Aorta (tissue), 5 donors: ENCODE measurements around the gene EPS15. TPM values are rescaled to one million over a fixed set of nuclear protein-coding genes. Genes with fewer than 3 reads are reported as not detected.
"Not testable (repeated sequence)": the region's sequence is repeated elsewhere in the genome, so short reads cannot be mapped to it uniquely, and the experiment has no call there.

ENCODE experiments used
- ATAC-seq: fragments of 200-7000 bp; cut with Tn5 transposase; one replicate; pipeline ENCODE4 v1.9.1; 2022; ENCODE audit warnings: moderate library complexity; ENCODE audit not compliant: low FRiP score
- DNase-seq, 2 donors: peaks; one replicate each; pipeline ENCODE4 v3.0.0-alpha.2; 2020
- H3K27ac ChIP-seq, 2 donors: one replicate each; pipeline ENCODE4 v1.5.1; 2013; ENCODE audit warnings: low read length in 2 of 2, mild to moderate bottlenecking in 2 of 2, moderate library complexity in 2 of 2, control low read depth in 1 of 2, inconsistent platforms in 1 of 2, low read depth in 1 of 2
- H3K27me3 ChIP-seq, 2 donors: one replicate each; pipeline ENCODE4 v1.6.1; 2013; ENCODE audit warnings: control low read depth in 1 of 2, low read length in 1 of 2, mild to moderate bottlenecking in 1 of 2, moderate library complexity in 1 of 2; ENCODE audit not compliant: insufficient read depth in 2 of 2, control insufficient read depth in 1 of 2
- H3K36me3 ChIP-seq, 2 donors: one replicate each; pipeline ENCODE4 v1.6.1; 2013; ENCODE audit warnings: control low read depth in 1 of 2, low read length in 1 of 2, mild to moderate bottlenecking in 1 of 2; ENCODE audit not compliant: insufficient read depth in 2 of 2, control insufficient read depth in 1 of 2
- H3K4me1 ChIP-seq, 2 donors: one replicate each; pipeline ENCODE4 v1.6.1; 2013; ENCODE audit warnings: low read length in 2 of 2, control low read depth in 1 of 2, mild to moderate bottlenecking in 1 of 2, moderate library complexity in 1 of 2; ENCODE audit not compliant: insufficient read depth in 2 of 2, control insufficient read depth in 1 of 2
- H3K4me3 ChIP-seq, 2 donors: one replicate each; pipeline ENCODE4 v1.5.1; 2013; ENCODE audit warnings: low read length in 2 of 2, control low read depth in 1 of 2, mild to moderate bottlenecking in 1 of 2
- H3K9me3 ChIP-seq: one replicate; pipeline ENCODE4 v1.6.1; 2013; ENCODE audit warnings: mild to moderate bottlenecking, low read length; ENCODE audit not compliant: control insufficient read depth
- WGBS, 2 donors: extraction: QIAGEN DNeasy Blood & Tissue Kit; methylation state at CpG; one replicate each; pipeline ENCODE4 v1.1.7; 2013; 5-methylcytosine and 5-hydroxymethylcytosine counted together
- intact Hi-C, 2 donors: fragments of 100-400 bp; cut with DNase I; formaldehyde crosslinking; loops; one replicate each; pipeline versions ENCODE4 v1.14.2 to v1.15.0; 2022
- polyA plus RNA-seq, 2 donors: library from polyadenylated mRNA; stranded (reverse); fragments of 200-250 nt; gene quantifications; one replicate each; pipeline ENCODE4 v1.2.3, GENCODE V29; 2013
- total RNA-seq, 2 donors: library from RNA; stranded (reverse); fragmentation: NEBNext Ultra II Directional; extraction: Animal tissue kit (Norgen Biotek cat#: 25700); gene quantifications; one replicate each; pipeline ENCODE4 v1.2.1, GENCODE V29; 2021
- donor health status: healthy with polysubstance abuse.
- donor health status: Bipolar disorder and iron deficiency.
- donor health status: DM: no; HTN: no; CAD: no.
- donor health status: DM: no; HTN: no; CAD: no.
- donor health status: DM: yes; HTN: yes; CAD: no.

Gene EPS15
- total and polyA plus RNA-seq, 4 donors, result 24.8 to 121 (median 69.9) TPM

DNA sequence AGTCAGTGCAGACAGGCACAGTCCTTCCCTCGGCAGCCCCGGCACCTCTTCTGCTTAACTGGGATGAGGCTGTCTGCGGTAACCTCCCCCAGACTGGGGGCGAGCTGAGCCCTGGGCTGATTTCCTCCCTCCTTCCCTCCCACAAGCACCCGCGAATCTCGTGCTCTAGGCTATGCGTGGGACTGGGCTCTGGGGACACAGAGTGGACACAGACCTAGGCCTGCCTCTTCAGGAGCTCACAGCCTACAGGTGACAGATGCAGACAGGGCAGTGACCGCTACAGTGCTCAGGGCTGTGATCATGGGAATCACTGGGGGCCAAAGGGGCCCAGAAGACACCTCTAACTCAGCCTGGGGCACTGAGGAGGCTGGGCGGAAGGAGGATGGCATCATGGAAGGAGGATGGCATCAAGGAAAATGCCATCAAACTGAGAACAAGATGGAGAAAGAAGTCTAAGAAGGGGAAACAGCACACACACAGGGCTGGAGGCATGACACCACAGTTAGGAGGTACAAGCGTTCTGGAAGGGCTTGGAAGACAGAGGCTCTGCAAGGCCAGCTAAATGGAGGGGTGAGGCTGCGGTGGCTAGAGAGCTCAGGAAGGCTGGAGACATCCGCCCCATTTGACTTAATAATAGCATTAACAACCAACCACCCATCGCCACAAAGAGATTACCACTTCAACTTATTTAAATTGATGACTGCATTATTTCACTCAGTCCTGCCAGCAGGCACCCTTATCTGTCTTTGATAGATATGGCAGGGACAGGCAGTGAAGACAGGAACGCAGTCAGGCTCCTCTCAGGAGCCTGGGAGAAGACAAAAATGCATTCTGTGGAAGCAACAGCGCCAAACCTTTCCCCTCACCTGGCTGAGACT, 192.9 kb downstream of the EPS15 start:
- intact Hi-C loops, result no loop called here
- DNase-seq (no peak), ATAC-seq (no peak)
- no peak overlapping the region for H3K4me3 ChIP-seq
- no peaks in the 10 kb centered on the region for H3K27me3 ChIP-seq
- no peak overlapping the region for H3K27ac ChIP-seq
- H3K4me1 ChIP-seq, result no peaks in the 10 kb centered on the region
- no peaks in the 10 kb centered on the region for H3K36me3 ChIP-seq
- no peaks in the 10 kb centered on the region for H3K9me3 ChIP-seq
- 91 to 94% methylated on average over 16 of the region's 16 CpGs for WGBS, 2 donors

DNA sequence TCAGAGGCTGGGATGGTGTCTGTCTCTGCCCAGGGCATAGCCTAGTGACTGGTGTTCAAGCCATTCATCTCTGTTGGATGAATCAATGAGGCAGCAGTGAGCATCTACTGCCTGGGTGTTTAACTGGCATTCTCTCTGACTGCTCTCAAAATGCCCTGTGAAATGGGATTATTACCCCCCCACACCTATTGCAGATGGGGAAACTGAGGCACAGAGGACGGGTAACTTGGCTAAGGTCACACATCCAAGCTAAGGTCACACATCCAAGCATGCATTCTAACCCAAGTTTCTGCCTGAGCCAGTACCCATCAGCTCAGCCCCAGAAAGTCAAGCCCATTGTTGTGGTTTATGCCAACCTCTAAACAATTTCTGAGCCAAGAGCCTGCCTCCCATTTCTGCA, 193.7 kb downstream of the EPS15 start:
- intact Hi-C loops, result no loop called here
- no peak overlapping the region for H3K4me3 ChIP-seq
- H3K9me3 ChIP-seq, result no peaks in the 10 kb centered on the region
- ATAC-seq, result no peak
- no peak overlapping the region for H3K27ac ChIP-seq
- no peak for DNase-seq
- H3K27me3 ChIP-seq, result no peaks in the 10 kb centered on the region
- 74 to 85% methylated on average over 1 of the region's 1 CpG for WGBS, 2 donors
- H3K36me3 ChIP-seq, result no peaks in the 10 kb centered on the region
- no peaks in the 10 kb centered on the region for H3K4me1 ChIP-seq

DNA sequence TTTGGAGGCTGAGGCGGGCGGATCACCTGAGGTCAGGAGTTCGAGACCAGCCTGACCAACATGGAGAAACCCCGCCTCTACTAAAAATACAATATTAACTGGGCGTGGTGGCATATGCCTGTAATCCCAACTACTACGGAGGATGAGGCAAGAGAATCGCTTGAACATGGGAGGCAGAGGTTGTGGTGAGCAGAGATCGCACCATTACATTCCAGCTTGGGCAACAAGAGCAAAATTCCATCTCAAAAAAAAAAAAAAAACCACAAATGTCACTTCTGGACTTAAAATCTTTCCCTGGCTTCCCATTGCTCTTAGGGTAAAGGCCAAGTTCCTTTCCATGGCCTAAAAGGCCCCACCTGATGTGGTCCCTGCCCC, 194.1 kb downstream of the EPS15 start:
- H3K36me3 ChIP-seq, ATAC-seq, intact Hi-C loops, DNase-seq, H3K27ac ChIP-seq, H3K9me3 ChIP-seq, H3K4me3 ChIP-seq, H3K4me1 ChIP-seq, H3K27me3 ChIP-seq: not testable (repeated sequence)
- WGBS, 2 donors, result 95 to 96% methylated on average over 8 of the region's 8 CpGs

DNA sequence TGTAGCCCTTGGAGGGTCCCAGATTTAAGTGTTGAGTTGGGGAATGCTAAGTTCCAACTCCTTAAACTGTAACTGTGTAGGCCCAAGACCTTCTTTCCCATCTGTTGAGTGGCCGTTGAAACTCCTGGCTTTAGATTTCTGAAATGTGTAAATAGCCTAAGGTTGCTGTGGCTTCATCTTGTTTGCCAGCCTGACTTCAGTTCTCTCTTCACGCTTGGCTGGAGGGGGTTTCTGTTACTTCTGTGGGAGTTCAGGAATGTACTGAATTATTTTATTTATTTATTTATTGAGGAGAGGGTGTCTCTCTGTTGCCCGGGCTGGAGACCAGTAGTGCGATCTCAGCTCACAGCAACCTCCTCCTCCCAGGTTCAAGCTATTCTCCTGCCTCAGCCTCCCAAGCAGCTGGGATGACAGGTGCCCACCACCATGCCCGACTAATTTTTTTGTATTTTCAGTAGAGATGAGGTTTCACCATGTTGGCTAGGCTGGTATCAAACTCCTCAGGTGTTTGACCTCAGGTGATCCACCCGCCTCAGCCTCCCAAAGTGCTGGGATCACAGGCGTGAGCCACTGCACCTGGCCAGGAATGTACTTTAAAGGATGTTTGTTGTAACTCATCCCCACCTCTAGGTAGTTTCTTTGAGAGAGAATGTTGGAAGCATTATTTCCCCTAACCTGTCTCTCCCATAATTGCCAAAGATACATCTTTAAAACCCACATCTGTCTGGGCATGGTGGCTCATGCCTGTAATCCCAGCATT, 194.6 kb downstream of the EPS15 start:
- Histone ChIP-seq H3K27me3 (no peaks in the 10 kb centered on the region), H3K4me3 (no peak overlapping the region), H3K36me3 (no peaks in the 10 kb centered on the region), H3K27ac (no peak overlapping the region), H3K4me1 (no peaks in the 10 kb centered on the region), H3K9me3 (no peaks in the 10 kb centered on the region)
- intact Hi-C loops, result no loop called here
- WGBS, 2 donors, result 92 to 94% methylated on average over 7 of the region's 7 CpGs
- ATAC-seq (no peak), DNase-seq (no peak)

DNA sequence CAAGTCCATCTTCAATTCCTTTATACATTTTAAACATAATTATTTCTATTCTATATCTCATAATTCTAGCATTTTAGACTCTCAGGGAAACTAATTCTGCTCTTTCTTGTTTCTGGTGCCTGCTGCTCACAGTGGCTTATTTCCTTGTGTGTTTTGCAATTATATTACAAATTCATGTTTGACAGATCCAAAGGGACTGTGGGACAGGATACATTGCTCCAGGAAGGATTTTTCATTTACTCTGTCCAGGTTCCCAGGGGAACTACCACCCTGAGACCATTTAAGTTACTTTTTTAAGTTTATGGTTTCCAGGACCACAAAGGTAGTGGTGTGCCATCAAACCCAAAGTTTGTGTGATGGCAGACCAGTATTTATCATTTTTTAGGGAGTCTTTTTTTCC, 195.3 kb downstream of the EPS15 start:
- H3K4me3 ChIP-seq, result no peak overlapping the region
- DNase-seq, result no peak

DNA sequence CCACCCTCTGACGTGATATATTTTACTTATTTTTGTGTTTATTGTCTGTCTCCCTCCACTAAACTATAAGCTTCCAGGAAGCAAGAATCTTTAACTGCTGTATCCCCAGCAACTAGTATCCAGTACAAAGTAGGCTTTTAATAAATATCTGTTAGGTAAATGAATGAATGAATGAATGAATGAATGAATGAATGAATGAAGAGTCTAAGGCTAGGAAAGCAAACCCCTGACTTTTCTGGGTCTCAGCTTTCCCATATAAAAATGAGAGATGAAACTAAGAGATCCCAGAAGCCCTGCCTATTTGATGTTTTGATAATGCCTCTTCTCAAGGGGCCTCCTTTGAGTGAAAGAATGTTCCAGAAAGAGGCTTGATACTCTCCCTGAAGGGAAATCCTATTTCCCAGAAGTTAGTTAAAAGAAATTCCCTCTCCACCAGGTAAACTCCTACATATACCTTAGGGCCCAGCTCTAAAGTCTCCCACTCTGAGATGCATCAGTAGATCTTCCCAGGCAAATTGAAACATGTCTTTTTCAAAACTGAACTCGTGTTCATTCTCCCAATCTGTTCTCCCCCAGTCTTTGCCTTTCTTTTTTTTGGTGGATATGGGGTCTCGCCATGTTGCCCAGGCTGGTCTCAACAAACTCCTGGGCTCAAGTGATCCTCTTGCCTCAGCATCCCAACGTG, 196.5 kb downstream of the EPS15 start:
- Histone ChIP-seq H3K27me3 (no peaks in the 10 kb centered on the region), H3K9me3 (no peaks in the 10 kb centered on the region), H3K36me3 (no peaks in the 10 kb centered on the region), H3K4me1 (no peaks in the 10 kb centered on the region), H3K27ac (no peak overlapping the region), H3K4me3 (no peak overlapping the region)
- intact Hi-C loops, result no loop called here
- ATAC-seq (no peak), DNase-seq (no peak)
- 91 to 92% methylated on average over 4 of the region's 4 CpGs for WGBS, 2 donors

More for the DNA sequence above, 195.3 kb downstream of the EPS15 start:
- Histone ChIP-seq H3K9me3 (no peaks in the 10 kb centered on the region), H3K27ac (no peak overlapping the region), H3K36me3 (no peaks in the 10 kb centered on the region), H3K27me3 (no peaks in the 10 kb centered on the region), H3K4me1 (no peaks in the 10 kb centered on the region)
- no peak for ATAC-seq
- intact Hi-C loops, result no loop called here

DNA sequence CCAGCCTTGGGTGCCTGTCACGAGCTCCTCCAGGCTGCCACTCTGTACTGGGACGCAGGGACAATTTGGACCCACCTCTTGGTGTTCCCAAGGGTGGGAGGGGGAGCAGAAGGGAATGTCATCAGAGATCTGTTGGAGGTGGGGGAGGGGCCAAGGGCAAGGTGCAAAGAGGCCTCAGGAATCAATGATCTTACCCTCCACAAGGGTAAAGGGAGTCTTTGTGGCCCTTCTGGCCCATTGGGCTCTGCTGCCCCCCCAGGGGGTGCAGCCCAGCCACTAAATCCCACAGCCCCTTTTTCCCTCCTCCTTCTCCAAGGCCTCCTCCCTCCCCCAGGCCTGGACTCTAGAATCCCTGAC, 197.2 kb downstream of the EPS15 start:
- no peak overlapping the region for H3K27ac ChIP-seq
- intact Hi-C loops, result no loop called here

DNA sequence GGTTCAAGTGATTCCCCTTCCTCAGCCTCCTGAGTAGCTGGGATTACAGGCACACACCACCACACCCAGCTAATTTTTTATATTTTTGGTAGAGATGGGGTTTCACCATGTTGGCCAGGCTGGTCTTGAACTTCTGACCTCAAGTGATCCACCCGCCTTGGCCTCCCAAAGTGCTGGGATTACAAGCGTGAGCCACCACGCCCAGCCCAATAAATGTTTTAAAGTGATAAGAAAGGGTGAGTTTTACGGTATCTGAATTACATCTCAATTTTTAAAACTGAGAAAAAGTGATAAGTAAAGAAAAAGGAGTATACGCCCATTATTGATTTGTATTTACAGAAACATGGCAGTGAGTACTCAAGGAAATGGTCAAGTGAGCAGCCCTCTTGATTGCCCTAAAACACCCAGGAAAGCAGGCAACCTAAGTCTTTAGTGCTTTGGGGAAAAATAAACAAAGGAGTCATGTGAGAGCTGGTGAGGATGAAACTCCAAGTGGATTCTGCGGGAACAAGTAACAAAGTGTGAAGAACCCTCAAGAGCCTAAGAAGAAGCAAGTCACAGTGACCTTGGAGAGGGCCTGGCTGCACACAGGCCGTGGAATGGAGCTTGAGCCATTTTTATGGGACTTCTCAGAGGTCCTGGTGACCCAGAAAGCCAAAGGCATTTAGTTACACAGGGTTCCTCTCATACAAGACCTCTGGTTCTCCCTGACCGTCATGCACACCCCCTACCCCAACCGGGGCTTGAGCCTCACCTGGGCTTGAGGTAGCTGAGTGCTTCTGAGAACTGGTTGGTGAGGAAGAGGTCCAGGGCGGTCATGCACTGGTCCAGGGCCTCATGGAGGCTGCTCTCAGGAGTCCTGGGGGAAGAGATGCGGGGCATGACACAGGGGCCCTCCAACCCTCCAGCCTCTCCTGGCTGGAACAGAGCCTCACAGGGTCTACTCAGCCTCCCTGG, 197.8 kb downstream of the EPS15 start:
- no peak for ATAC-seq

More for the DNA sequence above, 197.2 kb downstream of the EPS15 start:
- H3K4me1 ChIP-seq, result no peaks in the 10 kb centered on the region
- no peak for DNase-seq
- no peak for ATAC-seq
- 95 to 100% methylated on average over 2 of the region's 2 CpGs for WGBS, 2 donors
- H3K4me3 ChIP-seq, result no peak overlapping the region
- H3K9me3 ChIP-seq, result no peaks in the 10 kb centered on the region
- no peaks in the 10 kb centered on the region for H3K27me3 ChIP-seq
- no peaks in the 10 kb centered on the region for H3K36me3 ChIP-seq

More for the DNA sequence above, 197.8 kb downstream of the EPS15 start:
- intact Hi-C loops, result no loop called here
- H3K27ac ChIP-seq, result no peak overlapping the region
- H3K4me1 ChIP-seq, result no peaks in the 10 kb centered on the region
- DNase-seq, result no peak
- no peaks in the 10 kb centered on the region for H3K9me3 ChIP-seq
- H3K36me3 ChIP-seq, result no peaks in the 10 kb centered on the region
- H3K4me3 ChIP-seq, result no peak overlapping the region
- H3K27me3 ChIP-seq, result no peaks in the 10 kb centered on the region
- WGBS, 2 donors, result 94 to 97% methylated on average over 11 of the region's 11 CpGs
